Nephron progenitor cell (in vitro differentiated cells): ENCODE data around the gene UAP1.

ENCODE experiments used
- DNase-seq: peaks from one replicate; pipeline ENCODE4 v3.0.0; 2021
- H3K27ac Mint-ChIP-seq: 2 replicates; pipeline ENCODE4 v1.8.0; 2021; ENCODE audit warnings: mild to moderate bottlenecking, moderate library complexity, mixed read lengths
- H3K27me3 Mint-ChIP-seq: 2 replicates; pipeline ENCODE4 v1.8.0; 2021; ENCODE audit warnings: mild to moderate bottlenecking, low read depth, mixed read lengths; ENCODE audit not compliant: poor library complexity
- H3K36me3 Mint-ChIP-seq: 2 replicates; pipeline ENCODE4 v1.8.0; 2021; ENCODE audit warnings: low read depth, mixed read lengths
- H3K4me1 Mint-ChIP-seq: 2 replicates; pipeline ENCODE4 v1.8.0; 2021; ENCODE audit warnings: mixed read lengths
- H3K4me3 Mint-ChIP-seq: 2 replicates; pipeline ENCODE4 v1.8.0; 2021; ENCODE audit warnings: mild to moderate bottlenecking, moderate library complexity, mixed read lengths
- H3K9me3 Mint-ChIP-seq: 2 replicates; pipeline ENCODE4 v1.8.0; 2021; ENCODE audit warnings: mild to moderate bottlenecking, moderate library complexity, mixed read lengths
- TF ChIP-seq, protein P1 (sequence below): fragments of 200-600 bp; sonication (generic); IDR thresholded peaks from 2 replicates; pipeline ENCODE4 v1.5.0; 2021; ENCODE audit warnings: antibody characterized with exemption

UAP1 gene

DNA sequence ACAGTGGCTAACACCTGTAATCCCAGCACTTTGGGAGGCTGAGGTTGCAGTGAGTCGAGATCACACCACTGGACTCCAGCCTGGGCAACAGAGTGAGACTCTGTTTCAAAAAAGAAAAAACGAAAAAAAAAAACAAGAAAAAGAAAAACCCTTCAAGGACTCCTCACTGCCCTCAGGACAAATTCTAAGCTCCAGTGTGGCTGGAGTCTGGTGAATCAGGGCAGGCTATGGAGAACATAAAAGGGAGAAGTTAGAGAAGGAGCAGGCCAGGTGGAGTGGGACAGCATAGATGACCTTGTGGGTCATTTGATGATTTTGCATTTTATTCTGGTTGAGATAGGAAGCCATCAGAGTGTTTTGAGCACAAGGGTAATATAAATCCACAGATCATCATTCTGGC, 12.5 kb upstream of the UAP1 start:
- H3K27me3 Mint-ChIP-seq: peaks cover 7% of the 10 kb centered on the region
- TF ChIP-seq, protein P1, sequence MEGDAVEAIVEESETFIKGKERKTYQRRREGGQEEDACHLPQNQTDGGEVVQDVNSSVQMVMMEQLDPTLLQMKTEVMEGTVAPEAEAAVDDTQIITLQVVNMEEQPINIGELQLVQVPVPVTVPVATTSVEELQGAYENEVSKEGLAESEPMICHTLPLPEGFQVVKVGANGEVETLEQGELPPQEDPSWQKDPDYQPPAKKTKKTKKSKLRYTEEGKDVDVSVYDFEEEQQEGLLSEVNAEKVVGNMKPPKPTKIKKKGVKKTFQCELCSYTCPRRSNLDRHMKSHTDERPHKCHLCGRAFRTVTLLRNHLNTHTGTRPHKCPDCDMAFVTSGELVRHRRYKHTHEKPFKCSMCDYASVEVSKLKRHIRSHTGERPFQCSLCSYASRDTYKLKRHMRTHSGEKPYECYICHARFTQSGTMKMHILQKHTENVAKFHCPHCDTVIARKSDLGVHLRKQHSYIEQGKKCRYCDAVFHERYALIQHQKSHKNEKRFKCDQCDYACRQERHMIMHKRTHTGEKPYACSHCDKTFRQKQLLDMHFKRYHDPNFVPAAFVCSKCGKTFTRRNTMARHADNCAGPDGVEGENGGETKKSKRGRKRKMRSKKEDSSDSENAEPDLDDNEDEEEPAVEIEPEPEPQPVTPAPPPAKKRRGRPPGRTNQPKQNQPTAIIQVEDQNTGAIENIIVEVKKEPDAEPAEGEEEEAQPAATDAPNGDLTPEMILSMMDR: no peak
- no peak overlapping the region for H3K27ac Mint-ChIP-seq
- no peaks in the 10 kb centered on the region for H3K4me1 Mint-ChIP-seq
- H3K36me3 Mint-ChIP-seq: no peaks in the 10 kb centered on the region
- H3K9me3 Mint-ChIP-seq: peaks cover 4% of the 10 kb centered on the region
- DNase-seq: no peak
- H3K4me3 Mint-ChIP-seq: no peak overlapping the region

DNA sequence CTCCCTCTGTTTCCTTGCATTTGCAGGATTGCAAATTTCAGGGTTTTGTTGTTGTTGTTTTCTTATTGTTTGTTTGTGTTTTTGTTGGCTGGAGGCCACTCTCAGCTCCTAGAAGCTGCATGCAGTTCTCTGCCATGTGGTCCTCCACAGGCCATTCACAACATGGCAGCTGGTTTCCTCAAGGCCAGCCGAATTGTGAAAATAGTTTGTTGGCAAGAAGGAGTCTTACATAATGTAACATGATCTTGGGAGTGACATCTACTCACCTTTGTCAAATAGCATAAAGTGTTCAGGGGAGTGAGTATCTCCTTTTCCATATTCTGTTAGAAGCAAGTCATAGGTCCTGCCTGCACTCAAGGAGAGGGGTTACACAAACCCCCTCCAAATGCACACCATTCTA, 10.6 kb upstream of the UAP1 start:
- TF ChIP-seq, protein P1: no peak
- DNase-seq: no peak
- H3K4me1 Mint-ChIP-seq: no peaks in the 10 kb centered on the region

DNA sequence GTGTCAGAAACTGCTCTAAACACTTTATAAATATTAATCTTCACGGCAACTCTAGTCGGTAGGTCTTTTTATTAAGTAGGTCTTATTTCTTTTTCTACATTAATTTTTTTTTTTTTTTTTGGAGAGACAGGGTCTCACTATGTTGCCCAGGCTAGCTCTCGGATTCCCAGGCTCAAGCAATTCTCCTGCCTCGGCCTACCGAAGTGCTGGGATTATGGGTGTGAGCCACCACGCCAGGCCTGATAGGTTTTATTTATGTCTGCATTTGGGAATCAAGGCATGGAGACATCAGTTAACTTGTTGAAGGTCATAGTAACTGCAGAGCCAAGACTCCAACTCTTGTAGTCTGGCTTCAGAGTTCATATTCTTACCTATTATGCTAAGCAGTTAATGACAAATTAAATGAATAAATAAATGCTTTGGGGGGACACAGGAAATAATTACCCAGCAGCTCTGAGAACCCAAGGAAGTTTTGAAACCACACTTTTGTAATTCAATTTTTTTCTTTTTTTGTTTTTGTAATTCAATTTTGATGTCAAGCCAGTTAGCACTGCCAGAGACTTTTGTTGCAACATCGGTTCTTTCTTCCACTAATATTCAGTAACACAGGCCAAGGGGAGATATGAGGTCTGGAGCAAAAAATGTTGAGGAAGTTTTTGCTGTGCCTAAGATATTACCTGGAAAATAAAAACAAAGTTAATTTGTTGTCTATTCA, 9.4 kb upstream of the UAP1 start:
- Mint-ChIP-seq H3K4me1 (no peaks in the 10 kb centered on the region), H3K27me3 (peaks cover 11% of the 10 kb centered on the region), H3K36me3 (no peaks in the 10 kb centered on the region), H3K4me3 (no peak overlapping the region), H3K27ac (no peak overlapping the region), H3K9me3 (no peaks in the 10 kb centered on the region)
- no peak for DNase-seq
- TF ChIP-seq, protein P1: no peak

More for the DNA sequence above, 10.6 kb upstream of the UAP1 start:
- Mint-ChIP-seq H3K27ac (no peak overlapping the region), H3K36me3 (no peaks in the 10 kb centered on the region), H3K9me3 (no peaks in the 10 kb centered on the region), H3K4me3 (no peak overlapping the region), H3K27me3 (peaks cover 11% of the 10 kb centered on the region)

DNA sequence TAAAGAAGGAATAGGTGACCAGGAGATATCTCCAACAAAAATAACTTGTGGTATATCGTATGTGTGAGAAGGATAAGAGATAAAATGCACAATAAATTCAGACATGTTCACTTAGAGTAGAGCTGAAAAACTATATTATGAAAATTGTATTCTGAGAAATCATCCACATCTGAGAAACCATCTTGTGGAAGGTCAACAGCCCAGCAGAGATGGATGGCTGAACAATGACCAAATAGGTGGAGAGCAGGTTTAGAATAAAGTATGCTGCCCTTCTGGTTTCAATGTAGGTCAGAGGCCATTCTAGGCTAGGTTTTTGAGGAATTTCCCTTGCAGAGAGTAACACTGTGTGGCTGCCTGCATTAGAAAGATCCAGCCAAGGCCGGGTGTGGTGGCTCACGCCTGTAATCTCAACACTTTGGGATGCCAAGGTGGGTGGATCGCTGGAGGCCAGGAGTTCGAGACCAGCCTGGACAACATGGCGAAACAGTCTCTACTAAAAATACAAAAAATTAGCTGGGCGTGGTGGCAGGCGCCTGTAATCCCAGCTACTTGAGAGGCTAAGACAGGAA, 8.8 kb upstream of the UAP1 start:
- TF ChIP-seq, protein P1: no peak
- no peaks in the 10 kb centered on the region for H3K9me3 Mint-ChIP-seq
- no peak overlapping the region for H3K4me3 Mint-ChIP-seq
- no peak for DNase-seq
- H3K4me1 Mint-ChIP-seq: no peaks in the 10 kb centered on the region
- H3K36me3 Mint-ChIP-seq: no peaks in the 10 kb centered on the region
- peaks cover 11% of the 10 kb centered on the region for H3K27me3 Mint-ChIP-seq
- H3K27ac Mint-ChIP-seq: no peak overlapping the region

DNA sequence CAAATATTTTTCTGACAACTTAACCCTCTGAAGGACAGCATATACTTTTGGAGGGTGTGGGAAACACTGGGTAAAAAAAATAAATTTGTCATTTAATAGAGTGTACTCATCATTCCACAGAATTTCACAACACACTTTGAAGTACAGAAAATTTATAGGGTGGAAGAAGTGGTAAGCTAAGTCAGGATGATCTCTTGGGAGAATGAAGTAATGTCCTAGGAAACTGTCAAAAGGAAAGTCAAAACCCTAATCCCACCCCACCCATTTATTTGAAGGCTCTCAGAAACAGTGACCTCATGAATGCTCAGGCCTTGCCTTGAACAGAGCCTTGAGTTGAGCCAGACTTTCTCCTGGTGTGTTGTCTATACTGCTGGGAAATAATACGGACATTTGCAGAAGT, 7.3 kb upstream of the UAP1 start:
- Mint-ChIP-seq H3K27me3 (peaks cover 14% of the 10 kb centered on the region), H3K4me1 (no peaks in the 10 kb centered on the region), H3K4me3 (no peak overlapping the region), H3K36me3 (no peaks in the 10 kb centered on the region), H3K27ac (no peak overlapping the region), H3K9me3 (no peaks in the 10 kb centered on the region)
- TF ChIP-seq, protein P1: no peak
- no peak for DNase-seq

DNA sequence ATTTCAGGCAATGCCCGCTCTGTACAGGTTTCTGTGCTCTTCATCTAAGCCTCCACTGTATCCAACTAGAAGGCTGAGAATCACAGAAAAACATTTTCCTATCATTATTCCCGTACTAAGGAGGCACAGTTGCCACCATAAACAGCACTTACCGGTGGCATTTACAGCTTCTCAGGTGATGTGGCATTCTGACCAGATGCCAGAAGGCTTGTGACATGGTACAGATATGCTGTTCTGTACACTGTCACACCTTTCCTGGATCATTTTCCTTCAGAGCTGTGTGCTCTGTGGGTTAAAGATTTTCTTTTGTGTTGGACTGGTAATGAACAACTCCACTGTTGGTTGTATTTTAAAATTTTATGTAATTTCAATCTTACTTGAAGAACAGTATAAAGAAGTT, 4.0 kb upstream of the UAP1 start:
- no peak overlapping the region for H3K4me3 Mint-ChIP-seq
- no peak for DNase-seq
- TF ChIP-seq, protein P1: no peak
- H3K9me3 Mint-ChIP-seq: peaks cover 4% of the 10 kb centered on the region
- no peak overlapping the region for H3K27ac Mint-ChIP-seq
- no peaks in the 10 kb centered on the region for H3K36me3 Mint-ChIP-seq
- H3K4me1 Mint-ChIP-seq: peaks cover 20% of the 10 kb centered on the region
- peaks cover 7% of the 10 kb centered on the region for H3K27me3 Mint-ChIP-seq
